ENCODE measurements around the gene NCOA4. TPM values are rescaled to one million over a fixed set of nuclear protein-coding genes. Genes with fewer than 3 reads are reported as not detected.

The NCOA4 gene
- total and polyA plus RNA-seq, 2 of the 8 experiments (the other 6 are each of a cell fraction or from before 2014, with no cell fraction given): 28.9 to 65.2 TPM

GRCh38 chr10:46030091-46030937 lies at the start of gene NCOA4 (continued):
- TF ChIP-seq PHF8 (conservative IDR thresholded peaks at IDR 0.05; ENCODE audit: low read depth, low read length) (peak; percentile 56), TAF1 (IDR thresholded peaks at IDR 0.05; ENCODE audit: low read depth, low read length) (peak; percentile 75), CHD2 (IDR thresholded peaks at IDR 0.05; ENCODE audit: low read length) (peak; percentile 99), GABPA (IDR thresholded peaks at IDR 0.05; ENCODE audit: borderline replicate concordance, insufficient read depth, low read length) (0 out of 2 replicates have a peak, but pooled peaks have one; percentile 21), KDM4A (IDR thresholded peaks at IDR 0.05; ENCODE audit: low read depth, low read length, severe bottlenecking) (peak; percentile 81), POLR2A (IDR thresholded peaks at IDR 0.05; ENCODE audit: control extremely low read depth in 1 of 2, low read depth in 2 of 2, low read length in 2 of 2) (peak in 1 of 2 experiments; percentile 71; a peak in 1 of 3 replicates), CBX8 (IDR thresholded peaks at IDR 0.05; ENCODE audit: borderline replicate concordance, low read depth, low read length) (no peak), SAP30 (IDR thresholded peaks at IDR 0.05; ENCODE audit: insufficient read depth, insufficient replicate concordance, low read length) (peak; percentile 32), NRF1 (IDR thresholded peaks at IDR 0.05; ENCODE audit: low read depth, low read length) (peak; percentile 37; the same call in 1 of the 2 replicates), RAD21 (IDR thresholded peaks at IDR 0.05 in 1 of 2, conservative IDR thresholded peaks at IDR 0.05 in 1 of 2; ENCODE audit: low read depth in 2 of 2, low read length in 2 of 2) (peak; percentile 39 to 53; a peak in 3 of 4 replicates), MAX (IDR thresholded peaks at IDR 0.05) (peak; percentile 38; the same call in 1 of the 2 replicates), SRF (IDR thresholded peaks at IDR 0.05; ENCODE audit: low read depth, low read length) (no peak), CTCF (IDR thresholded peaks at IDR 0.05; ENCODE audit: control extremely low read depth in 1 of 3, insufficient read depth in 1 of 3, low read depth in 1 of 3, low read length in 3 of 3) (peak; percentile 58 to 90 (median 78)), SP4 (IDR thresholded peaks at IDR 0.05; ENCODE audit: low read length) (no peak), HDAC2 (IDR thresholded peaks at IDR 0.05; ENCODE audit: borderline replicate concordance in 1 of 2, low read depth in 2 of 2, low read length in 2 of 2) (peak in 1 of 2 experiments; percentile 92; a peak in 1 of 4 replicates), SIN3A (conservative IDR thresholded peaks at IDR 0.05 in 1 of 2, IDR thresholded peaks at IDR 0.05 in 1 of 2; ENCODE audit: low read depth in 1 of 2, low read length in 2 of 2) (peak; percentile 85 to 96)
